H1 (cell line): ENCODE results near the gene CEP83. TPM values are rescaled to one million over a fixed set of nuclear protein-coding genes. Genes with fewer than 3 reads are reported as not detected.

Experiments used
- CTCF ChIA-PET: fragments of 300-600 bp; sonication (Branson Sonifier 250); formaldehyde crosslinking; loops from one replicate; lab custom pipeline; 2021; ENCODE audit not compliant: partially characterized antibody; lab: Charles Lee
- POLR2A ChIA-PET: fragments of 300-600 bp; sonication (Branson Sonifier 250); formaldehyde crosslinking; loops from one replicate; lab custom pipeline; 2021; ENCODE audit warnings: inconsistent platforms; ENCODE audit not compliant: partially characterized antibody; lab: Charles Lee
- DNase-seq, 2 experiments: peaks; one replicate each; pipeline versions ENCODE4 v3.0.0 to v3.0.0-alpha.2; 2010 to 2022; ENCODE audit warnings: low spot score in 2 of 2, low read depth in 1 of 2, mixed read lengths in 1 of 2
- FAIRE-seq: peaks from 2 replicates; lab custom pipeline; 2011; peaks lifted over from hg19 to GRCh38; lab: Jason Lieb, UNC
- H2AFZ ChIP-seq: 2 replicates; pipeline ENCODE4 v1.8.1; 2012; ENCODE audit warnings: low read length, inconsistent platforms
- H2AK5ac ChIP-seq: 2 replicates; pipeline ENCODE4 v1.6.1; 2013; ENCODE audit warnings: low read depth, low read length
- H2BK120ac ChIP-seq: replicated peaks from 2 replicates; pipeline ENCODE3; 2013; ENCODE audit warnings: low read depth, low read length, inconsistent platforms
- H2BK12ac ChIP-seq: 2 replicates; pipeline ENCODE4 v1.6.1; 2013; ENCODE audit warnings: low read depth, low read length
- H2BK15ac ChIP-seq: 2 replicates; pipeline ENCODE4 v1.6.1; 2013; ENCODE audit warnings: low read length
- H2BK20ac ChIP-seq: 2 replicates; pipeline ENCODE4 v1.6.1; 2013; ENCODE audit warnings: low read length
- H2BK5ac ChIP-seq: 2 replicates; pipeline ENCODE4 v1.6.1; 2013; ENCODE audit warnings: low read depth, low read length
- H3K14ac ChIP-seq: 2 replicates; pipeline ENCODE4 v1.6.1; 2013; ENCODE audit warnings: inconsistent platforms; ENCODE audit not compliant: insufficient read length
- H3K18ac ChIP-seq: 2 replicates; pipeline ENCODE4 v1.6.1; 2013; ENCODE audit warnings: low read length; ENCODE audit errors: extremely low read depth
- H3K23ac ChIP-seq: 2 replicates; pipeline ENCODE4 v1.6.1; 2013; ENCODE audit warnings: inconsistent platforms; ENCODE audit not compliant: insufficient read length
- H3K23me2 ChIP-seq: 2 replicates; pipeline ENCODE4 v1.6.1; 2013; ENCODE audit warnings: low read depth, low read length
- H3K27ac ChIP-seq: 2 replicates; pipeline ENCODE4 v1.6.1; 2011; ENCODE audit warnings: low read depth, low read length, inconsistent platforms
- H3K27me3 ChIP-seq, 4 experiments: replicated peaks in 1 of 4; 1 replicate in 1 of 4; 2 replicates in 3 of 4; pipeline versions ENCODE4 v1.6.1 to v1.8.1; 2011 to 2013; ENCODE audit warnings: low read length in 3 of 4, mild to moderate bottlenecking in 3 of 4, inconsistent platforms in 2 of 4, mixed read lengths in 2 of 4, moderate library complexity in 1 of 4; ENCODE audit not compliant: control insufficient read depth in 3 of 4, insufficient read depth in 3 of 4; ENCODE audit errors: extremely low read depth in 1 of 4
- H3K36me3 ChIP-seq, 4 experiments: 2 replicates each; pipeline versions ENCODE4 v1.6.1 to v1.8.1; 2011 to 2013; ENCODE audit warnings: mild to moderate bottlenecking in 4 of 4, low read length in 3 of 4, moderate library complexity in 2 of 4, control low read depth in 1 of 4, inconsistent platforms in 1 of 4; ENCODE audit not compliant: insufficient read depth in 4 of 4, control insufficient read depth in 2 of 4
- H3K4ac ChIP-seq: replicated peaks from 2 replicates; pipeline ENCODE3; 2013; ENCODE audit warnings: low read length, low read depth, mixed read lengths, inconsistent platforms; ENCODE audit not compliant: insufficient read length
- H3K4me1 ChIP-seq, 4 experiments: replicated peaks in 1 of 4; 1 replicate in 1 of 4; 2 replicates in 3 of 4; pipeline versions ENCODE4 v1.6.1 to v1.8.1; 2011 to 2013; ENCODE audit warnings: low read length in 3 of 4, inconsistent platforms in 2 of 4, mixed read lengths in 1 of 4; ENCODE audit not compliant: insufficient read depth in 4 of 4, control insufficient read depth in 3 of 4
- H3K4me2 ChIP-seq, 2 experiments: 2 replicates each; pipeline versions ENCODE4 v1.6.1 to v1.8.1; 2011 to 2013; ENCODE audit warnings: low read depth in 2 of 2, low read length in 2 of 2, control low read depth in 1 of 2, inconsistent platforms in 1 of 2, mild to moderate bottlenecking in 1 of 2; ENCODE audit not compliant: insufficient read depth in 1 of 2
- H3K4me3 ChIP-seq, 4 experiments: fragments of 200-600, 300-600 bp in 1 of 4; sonication (generic), shearing (Covaris generic), sonication (Bioruptor Twin) in 1 of 4; 2 replicates each; pipeline versions ENCODE4 v1.5.1 to v1.8.1; 2011 to 2016; ENCODE audit warnings: low read length in 4 of 4, low read depth in 3 of 4, control low read depth in 2 of 4, inconsistent platforms in 2 of 4, mild to moderate bottlenecking in 2 of 4, mixed read lengths in 1 of 4, moderate library complexity in 1 of 4; ENCODE audit not compliant: insufficient read depth in 2 of 4; ENCODE audit errors: extremely low read depth in 1 of 4
- H3K56ac ChIP-seq: replicated peaks from 2 replicates; pipeline ENCODE3; 2013; ENCODE audit warnings: low read depth, mild to moderate bottlenecking, mixed read lengths, low read length, inconsistent platforms; ENCODE audit not compliant: insufficient read length
- H3K79me1 ChIP-seq: 2 replicates; pipeline ENCODE4 v1.6.1; 2013; ENCODE audit warnings: low read depth, low read length, control low read depth
- H3K79me2 ChIP-seq, 2 experiments: 2 replicates each; pipeline versions ENCODE4 v1.6.1 to v1.8.1; 2012 to 2013; ENCODE audit warnings: low read length in 2 of 2, mild to moderate bottlenecking in 2 of 2, inconsistent platforms in 1 of 2; ENCODE audit not compliant: insufficient read depth in 2 of 2, control insufficient read depth in 1 of 2
- H3K9ac ChIP-seq, 4 experiments: replicated peaks in 1 of 4; 1 replicate in 1 of 4; 2 replicates in 3 of 4; pipeline versions ENCODE4 v1.6.1 to v1.8.1; 2011 to 2013; ENCODE audit warnings: low read depth in 3 of 4, low read length in 3 of 4, control low read depth in 2 of 4, mild to moderate bottlenecking in 2 of 4, moderate library complexity in 2 of 4, inconsistent platforms in 1 of 4; ENCODE audit errors: extremely low read depth in 1 of 4
- H3K9me3 ChIP-seq, 2 experiments: 2 replicates each; pipeline versions ENCODE4 v1.6.1 to v1.8.1; 2012 to 2013; ENCODE audit warnings: mild to moderate bottlenecking in 2 of 2, moderate library complexity in 2 of 2, control low read depth in 1 of 2, inconsistent platforms in 1 of 2, low read depth in 1 of 2, low read length in 1 of 2, mixed read lengths in 1 of 2; ENCODE audit not compliant: insufficient read depth in 2 of 2
- H4K20me1 ChIP-seq, 2 experiments: replicated peaks in 1 of 2; 2 replicates each; pipeline versions ENCODE3 to v1.8.1; 2011 to 2013; ENCODE audit warnings: inconsistent platforms in 2 of 2, low read length in 2 of 2, mild to moderate bottlenecking in 1 of 2; ENCODE audit not compliant: insufficient read depth in 2 of 2, control insufficient read depth in 1 of 2
- H4K5ac ChIP-seq: 2 replicates; pipeline ENCODE4 v1.6.1; 2013; ENCODE audit warnings: low read length, low read depth, mixed read lengths, inconsistent platforms; ENCODE audit not compliant: insufficient read length
- H4K8ac ChIP-seq: 2 replicates; pipeline ENCODE4 v1.8.0; 2013; ENCODE audit warnings: mild to moderate bottlenecking, moderate library complexity, low read length, inconsistent platforms; ENCODE audit not compliant: insufficient read depth; ENCODE audit errors: extremely low read depth
- H4K91ac ChIP-seq: replicated peaks from 2 replicates; pipeline ENCODE3; 2013; ENCODE audit warnings: low read length, mixed read lengths, inconsistent platforms; ENCODE audit not compliant: insufficient read length
- GABPA ChIP-seq: IDR thresholded peaks from 2 replicates; pipeline ENCODE4 v1.6.1; 2011; ENCODE audit warnings: mild to moderate bottlenecking, low read length, moderate library complexity, borderline replicate concordance; ENCODE audit not compliant: insufficient read depth
- JUND ChIP-seq: IDR thresholded peaks from 2 replicates; pipeline ENCODE4 v1.6.1; 2011; ENCODE audit warnings: mild to moderate bottlenecking, improper control_type of control experiment, low read length
- RAD21 ChIP-seq, 2 experiments: IDR thresholded peaks in 1 of 2; conservative IDR thresholded peaks in 1 of 2; 2 replicates each; pipeline ENCODE4 v1.6.1; 2011; ENCODE audit warnings: low read depth in 2 of 2, low read length in 2 of 2, improper control_type of control experiment in 1 of 2, inconsistent platforms in 1 of 2, mild to moderate bottlenecking in 1 of 2, moderate library complexity in 1 of 2
- SIRT6 ChIP-seq: IDR thresholded peaks from one replicate; pipeline ENCODE4 v1.7.1; 2012; ENCODE audit warnings: low read length, inconsistent platforms
- polyA plus RNA-seq, 7 experiments: library from polyadenylated mRNA; depleted of rRNA in 3 of 7; stranded (reverse) in 5 of 7; unstranded in 2 of 7; fragments of >200 nt in 5 of 7; fragments of 200-250 nt in 2 of 7; gene quantifications; 1 replicate in 5 of 7; 2 replicates in 1 of 7; 4 replicates in 1 of 7; pipeline versions ENCODE4 v1.2.1 to v1.2.3, GENCODE V29; 2011 to 2013; ENCODE audit warnings: missing spikeins in 2 of 7, mixed read lengths in 2 of 7
- total RNA-seq: library from RNA; stranded (reverse); fragmentation: NEBNext Ultra II Directional; extraction: Animal tissue kit (Norgen Biotek cat#: 25700); gene quantifications from 2 replicates; pipeline ENCODE4 v1.2.1, GENCODE V29; 2021
- TF ChIP-seq, protein P1 (sequence below), 3 experiments: IDR thresholded peaks; 1 replicate in 2 of 3; 2 replicates in 1 of 3; pipeline versions ENCODE4 v1.5.1 to v1.6.1; 2011; ENCODE audit warnings: low read length in 3 of 3, mild to moderate bottlenecking in 3 of 3, inconsistent platforms in 2 of 3, low read depth in 1 of 3, moderate library complexity in 1 of 3; ENCODE audit not compliant: insufficient read depth in 1 of 3; ENCODE audit errors: control extremely low read depth in 1 of 3

Gene CEP83
- total and polyA plus RNA-seq, 2 of the 8 experiments (the other 6 are each of a cell fraction or from before 2014, with no cell fraction given) = 6.0 to 25.8 TPM

DNA sequence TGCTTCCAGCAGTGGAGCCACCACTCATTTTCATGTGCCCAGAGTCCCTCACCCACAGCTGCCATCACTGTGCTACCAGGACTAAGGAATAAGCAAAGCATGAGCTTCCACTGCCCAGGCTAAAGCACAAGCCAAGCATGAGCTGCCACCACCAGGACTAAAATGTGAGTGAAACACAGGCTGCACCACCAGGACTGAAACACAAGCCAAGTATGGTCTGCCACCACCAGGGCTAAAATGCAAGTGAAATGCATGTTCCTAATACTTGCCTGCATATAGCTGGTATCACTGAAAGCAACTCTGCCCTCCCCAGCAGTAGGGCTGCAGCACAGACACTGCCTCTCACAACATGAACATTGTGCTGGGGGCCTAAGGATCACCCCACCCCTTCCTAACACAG, 30.0 kb downstream of the CEP83 start:
- no peak overlapping the region for H3K9ac ChIP-seq
- no peaks in the 10 kb centered on the region; the same call in none of the 2 replicates for H3K23me2 ChIP-seq
- FAIRE-seq = no peak
- no peaks in the 10 kb centered on the region for H4K20me1 ChIP-seq
- peak overlapping the region; percentile 10; the same call in 1 of the 2 replicates for H2BK12ac ChIP-seq
- H3K4me2 ChIP-seq = no peak overlapping the region
- peaks cover 2 to 25% (median 18%) of the 10 kb centered on the region in 4 experiments for H3K4me1 ChIP-seq
- peak overlapping the region; percentile 85; the same call in 1 of the 2 replicates for H2BK5ac ChIP-seq
- H4K5ac ChIP-seq = peak overlapping the region; percentile 39
- peak overlapping the region; percentile 69 for H4K91ac ChIP-seq
- H2BK20ac ChIP-seq = peak overlapping the region; percentile 24; the same call in 1 of the 2 replicates
- H3K56ac ChIP-seq = no peak overlapping the region
- H2BK15ac ChIP-seq = peak overlapping the region; percentile 50; the same call in 1 of the 2 replicates
- H2BK120ac ChIP-seq = peak overlapping the region; percentile 31
- H2AFZ ChIP-seq = no peak overlapping the region
- H3K9me3 ChIP-seq = 0 out of 4 replicates have a peak, but pooled peaks cover 0 to 4% of the 10 kb centered on the region in 2 experiments
- no peaks in the 10 kb centered on the region for H3K27me3 ChIP-seq
- no peak overlapping the region for H3K4me3 ChIP-seq
- H3K14ac ChIP-seq = no peak overlapping the region
- H2AK5ac ChIP-seq = peak overlapping the region; percentile 68
- ChIA-PET POLR2A (interaction anchor here (1.2 kb wide), 1 partner anchor 12 kb away, joined by 5 read pairs; no protein-coding TSS in a partner anchor), CTCF (interaction anchor here (0.6 to 1.7 kb wide), 14 partner anchors 11 to 295 kb away, joined by 3 to 6 read pairs (median 3); no protein-coding TSS in a partner anchor)
- H3K18ac ChIP-seq = peak overlapping the region; percentile 85; the same call in 1 of the 2 replicates
- no peaks in the 10 kb centered on the region for H3K79me1 ChIP-seq
- peak overlapping the region; percentile 43 for H3K27ac ChIP-seq
- no peak for TF ChIP-seq GABPA
- no peak for TF ChIP-seq JUND
- TF ChIP-seq SIRT6 = no peak
- peak; percentile 58 to 70 for TF ChIP-seq RAD21 (IDR thresholded peaks at IDR 0.05 in 1 of 2, conservative IDR thresholded peaks at IDR 0.05 in 1 of 2; ENCODE audit: low read depth in 2 of 2, low read length in 2 of 2)
- TF ChIP-seq, protein P1, sequence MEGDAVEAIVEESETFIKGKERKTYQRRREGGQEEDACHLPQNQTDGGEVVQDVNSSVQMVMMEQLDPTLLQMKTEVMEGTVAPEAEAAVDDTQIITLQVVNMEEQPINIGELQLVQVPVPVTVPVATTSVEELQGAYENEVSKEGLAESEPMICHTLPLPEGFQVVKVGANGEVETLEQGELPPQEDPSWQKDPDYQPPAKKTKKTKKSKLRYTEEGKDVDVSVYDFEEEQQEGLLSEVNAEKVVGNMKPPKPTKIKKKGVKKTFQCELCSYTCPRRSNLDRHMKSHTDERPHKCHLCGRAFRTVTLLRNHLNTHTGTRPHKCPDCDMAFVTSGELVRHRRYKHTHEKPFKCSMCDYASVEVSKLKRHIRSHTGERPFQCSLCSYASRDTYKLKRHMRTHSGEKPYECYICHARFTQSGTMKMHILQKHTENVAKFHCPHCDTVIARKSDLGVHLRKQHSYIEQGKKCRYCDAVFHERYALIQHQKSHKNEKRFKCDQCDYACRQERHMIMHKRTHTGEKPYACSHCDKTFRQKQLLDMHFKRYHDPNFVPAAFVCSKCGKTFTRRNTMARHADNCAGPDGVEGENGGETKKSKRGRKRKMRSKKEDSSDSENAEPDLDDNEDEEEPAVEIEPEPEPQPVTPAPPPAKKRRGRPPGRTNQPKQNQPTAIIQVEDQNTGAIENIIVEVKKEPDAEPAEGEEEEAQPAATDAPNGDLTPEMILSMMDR (IDR thresholded peaks at IDR 0.05; ENCODE audit: control extremely low read depth in 1 of 3, insufficient read depth in 1 of 3, low read depth in 1 of 3, low read length in 3 of 3) = peak; percentile 26 to 67 (median 59)
- H3K4ac ChIP-seq = peak overlapping the region; percentile 40
- H3K79me2 ChIP-seq = peaks cover 0 to 50% of the 10 kb centered on the region in 2 experiments; a peak in 2 of 4 replicates
- H3K23ac ChIP-seq = no peak overlapping the region
- DNase-seq = no peak
- 0 out of 8 replicates have a peak, but pooled peaks cover 0 to 3% (median 0%) of the 10 kb centered on the region in 4 experiments for H3K36me3 ChIP-seq
- peak overlapping the region; percentile 69 for H4K8ac ChIP-seq
